GM12878 (cell line): ENCODE measurements around the gene MFNG. TPM values are rescaled to one million over a fixed set of nuclear protein-coding genes. Genes with fewer than 3 reads are reported as not detected.

Experiments
- ATAC-seq: fragments of 200-7000 bp; cut with Tn5 transposase; 3 replicates; pipeline ENCODE4 v1.9.1; 2020; ENCODE audit warnings: mild to moderate bottlenecking, moderate library complexity
- BruUV-seq: library from RNA; stranded (reverse); fragments of 400-500 nt; replicated peaks from 2 replicates; lab custom pipeline; 2021; lab: Mats Ljungman, UMichigan
- CTCF ChIA-PET: fragments of 300-600 bp; sonication (Branson Sonifier 250); formaldehyde crosslinking; extraction: SDS; loops from one replicate; lab custom pipeline; 2021; ENCODE audit warnings: inconsistent platforms; lab: Yijun Ruan, JAX
- POLR2A ChIA-PET: fragments of 350-600 bp; formaldehyde crosslinking; extraction: SDS; loops from one replicate; lab custom pipeline; 2021; ENCODE audit warnings: inconsistent platforms; lab: Charles Lee
- RAD21 ChIA-PET: fragments of 300-600 bp; sonication (Branson Sonifier 250); formaldehyde crosslinking; loops from one replicate; lab custom pipeline; 2023; ENCODE audit warnings: antibody characterized with exemption; ENCODE audit not compliant: unreplicated experiment; lab: Charles Lee
- SMC1A ChIA-PET: fragments of 300-600 bp; sonication (Branson Sonifier 250); formaldehyde crosslinking; loops from one replicate; lab custom pipeline; 2023; ENCODE audit not compliant: unreplicated experiment, uncharacterized antibody; lab: Charles Lee
- DNase-seq: peaks from one replicate; pipeline ENCODE4 v3.0.0-alpha.2; 2011; ENCODE audit warnings: low read depth, low spot score
- FAIRE-seq: peaks from 3 replicates; lab custom pipeline; 2011; peaks lifted over from hg19 to GRCh38; lab: Jason Lieb, UNC
- H2AFZ ChIP-seq: 2 replicates; pipeline ENCODE4 v1.6.0; 2011; ENCODE audit warnings: low read depth, low read length, control low read depth; ENCODE audit not compliant: control insufficient read depth
- H3K27ac ChIP-seq: 2 replicates; pipeline ENCODE4 v1.5.1; 2011; ENCODE audit warnings: control low read depth; ENCODE audit not compliant: control insufficient read depth, insufficient read depth
- H3K27me3 ChIP-seq, 2 experiments: replicated peaks in 1 of 2; 2 replicates each; pipeline versions ENCODE4 v1.6.0 to v1.6.1; 2011; ENCODE audit warnings: low read length in 1 of 2; ENCODE audit not compliant: control insufficient read depth in 2 of 2, insufficient read depth in 2 of 2
- H3K36me3 ChIP-seq, 2 experiments: 2 replicates each; pipeline ENCODE4 v1.5.1; 2011; ENCODE audit warnings: low read length in 1 of 2; ENCODE audit not compliant: control insufficient read depth in 2 of 2, insufficient read depth in 2 of 2
- H3K4me1 ChIP-seq: 2 replicates; pipeline ENCODE4 v1.6.1; 2011; ENCODE audit warnings: mild to moderate bottlenecking, low read length, moderate library complexity, mixed read lengths; ENCODE audit not compliant: control insufficient read depth, insufficient read depth
- H3K4me2 ChIP-seq: 2 replicates; pipeline ENCODE4 v1.6.0; 2011; ENCODE audit warnings: control low read depth; ENCODE audit not compliant: control insufficient read depth, insufficient read depth
- H3K4me3 ChIP-seq: fragments of 200-600 bp; sonication (generic); 2 replicates; pipeline ENCODE4 v1.5.1; 2016
- H3K79me2 ChIP-seq: 2 replicates; pipeline ENCODE4 v1.6.0; 2011; ENCODE audit warnings: low read length; ENCODE audit not compliant: control insufficient read depth, insufficient read depth
- H3K9ac ChIP-seq: 2 replicates; pipeline ENCODE4 v1.8.0; 2011; ENCODE audit warnings: low read length, control low read depth, mixed read lengths; ENCODE audit not compliant: control insufficient read depth, insufficient read depth
- H3K9me3 ChIP-seq: replicated peaks from 3 replicates; pipeline ENCODE4 v1.5.1; 2011; ENCODE audit warnings: mild to moderate bottlenecking, low read length; ENCODE audit not compliant: control insufficient read depth, insufficient read depth
- H4K20me1 ChIP-seq: 2 replicates; pipeline ENCODE4 v1.6.0; 2011; ENCODE audit not compliant: control insufficient read depth, insufficient read depth
- BHLHE40 ChIP-seq, 2 experiments: fragments of 450-650 bp in 1 of 2; IDR thresholded peaks; 2 replicates each; pipeline ENCODE4 v1.6.1; 2011 to 2017; ENCODE audit warnings: low read depth in 2 of 2, borderline replicate concordance in 1 of 2, improper control_type of control experiment in 1 of 2, low read length in 1 of 2, mild to moderate bottlenecking in 1 of 2
- IKZF2 ChIP-seq, 2 experiments: fragments of 450-650 bp; IDR thresholded peaks; 2 replicates each; pipeline ENCODE4 v1.6.1; 2017; ENCODE audit warnings: mild to moderate bottlenecking in 2 of 2, moderate library complexity in 2 of 2
- JUNB ChIP-seq: IDR thresholded peaks from 2 replicates; pipeline ENCODE4 v1.6.1; 2016; ENCODE audit warnings: antibody characterized with exemption, mild to moderate bottlenecking
- JUND ChIP-seq: IDR thresholded peaks from 2 replicates; pipeline ENCODE4 v1.6.1; 2012; ENCODE audit warnings: low read depth, mild to moderate bottlenecking, low read length, improper control_type of control experiment, moderate library complexity
- KLF5 ChIP-seq: fragments of 450-650 bp; IDR thresholded peaks from 2 replicates; pipeline ENCODE4 v1.6.1; 2014; ENCODE audit warnings: mild to moderate bottlenecking; ENCODE audit not compliant: partially characterized antibody
- NBN ChIP-seq: fragments of 450-650 bp; IDR thresholded peaks from 2 replicates; pipeline ENCODE4 v1.6.1; 2016
- POLR2AphosphoS5 ChIP-seq: IDR thresholded peaks from 2 replicates; pipeline ENCODE4 v1.6.1; 2011; ENCODE audit warnings: mild to moderate bottlenecking, low read length, inconsistent platforms
- RUNX3 ChIP-seq: IDR thresholded peaks from 2 replicates; pipeline ENCODE4 v1.6.1; 2012; ENCODE audit warnings: low read length, inconsistent platforms
- SUZ12 ChIP-seq: fragments of 200-600 bp; sonication (generic); IDR thresholded peaks from one replicate; pipeline ENCODE4 v1.6.1; 2018; ENCODE audit warnings: antibody characterized with exemption, mild to moderate bottlenecking; ENCODE audit not compliant: unreplicated experiment
- YY1 ChIP-seq: IDR thresholded peaks from 2 replicates; pipeline ENCODE4 v1.6.1; 2011; ENCODE audit warnings: low read depth, mild to moderate bottlenecking, low read length
- ZBTB40 ChIP-seq: fragments of 450-650 bp; IDR thresholded peaks from 2 replicates; pipeline ENCODE4 v1.6.1; 2016; ENCODE audit warnings: mild to moderate bottlenecking, moderate library complexity, borderline replicate concordance
- ZNF217 ChIP-seq: fragments of 450-650 bp; IDR thresholded peaks from 2 replicates; pipeline ENCODE4 v1.6.1; 2017; ENCODE audit warnings: antibody characterized with exemption, mild to moderate bottlenecking
- ZNF384 ChIP-seq: IDR thresholded peaks from 2 replicates; pipeline ENCODE4 v1.6.1; 2012; ENCODE audit warnings: low read depth, mild to moderate bottlenecking, low read length, improper control_type of control experiment, borderline replicate concordance
- WGBS: methylation state at CpG from one replicate; pipeline ENCODE4 v1.1.6; 2016; ENCODE audit warnings: low lambda C conversion rate; ENCODE audit not compliant: insufficient replicate concordance, insufficient coverage; ENCODE audit errors: missing lambda C conversion rate; 5-methylcytosine and 5-hydroxymethylcytosine counted together
- in situ Hi-C: fragments of 300-500 bp; cut with MboI; formaldehyde crosslinking; loops from 9 replicates; pipeline ENCODE4 v1.14.3; 2018; ENCODE audit warnings: mixed read lengths
- intact Hi-C: fragments of 100-400 bp; cut with micrococcal nuclease; formaldehyde crosslinking; loops from one replicate; pipeline ENCODE4 v1.14.2; 2022; ENCODE audit not compliant: unreplicated experiment
- polyA plus RNA-seq, 11 experiments: library from polyadenylated mRNA; depleted of rRNA in 4 of 11; unstranded in 6 of 11; stranded (reverse) in 5 of 11; fragments of >200 nt; fragmentation: Nextera tagmentation in 4 of 11; fragmentation: Illumina TruSeq in 1 of 11; extraction: Ambion mirVana in 4 of 11; extraction: Trizol in 1 of 11; gene quantifications; 1 replicate in 1 of 11; 2 replicates in 10 of 11; pipeline versions ENCODE4 v1.2.1 to v1.2.3, GENCODE V29; 2011 to 2016; ENCODE audit warnings: inconsistent platforms in 2 of 11, missing spikeins in 2 of 11, low read depth in 1 of 11
- total RNA-seq, 4 experiments: library from RNA; depleted of rRNA in 3 of 4; stranded (reverse); fragments of >200 nt in 3 of 4; fragmentation: Illumina TruSeq in 1 of 4; extraction: Trizol in 1 of 4; gene quantifications; 2 replicates each; pipeline versions ENCODE4 v1.2.1 to v1.2.3, GENCODE V29; 2013 to 2021
- TF ChIP-seq, protein P1 (sequence below): fragments of 450-650 bp; IDR thresholded peaks from 2 replicates; pipeline ENCODE4 v1.6.1; 2016; ENCODE audit warnings: mild to moderate bottlenecking
- TF ChIP-seq, protein P2 (sequence below): IDR thresholded peaks from 2 replicates; pipeline ENCODE4 v1.6.1; 2012; ENCODE audit warnings: low read length, inconsistent platforms

The MFNG gene
- total and polyA plus RNA-seq, 10 of the 15 experiments (the other 5 are each of a cell fraction or from before 2014, with no cell fraction given), result 11.5 to 117 (median 68.5) TPM

- ChIA-PET CTCF (interaction anchor here (0.8 to 1.6 kb wide), 4 partner anchors 10 to 113 kb away, joined by 3 to 4 read pairs (median 3); no protein-coding TSS in a partner anchor), SMC1A (interaction anchor here (1.2 kb wide), 1 partner anchor 59 kb away, joined by 3 read pairs; no protein-coding TSS in a partner anchor), RAD21 (interaction anchor here (0.8 to 1.1 kb wide), 2 partner anchors 57 to 61 kb away, joined by 3 read pairs; no protein-coding TSS in a partner anchor), POLR2A (interaction anchor here (0.6 to 0.7 kb wide), 2 partner anchors 14 to 70 kb away, joined by 3 read pairs; no protein-coding TSS in a partner anchor)
- Histone ChIP-seq H3K27me3 (no peaks in the 10 kb centered on the region; a peak in 1 of 4 replicates), H3K4me1 (no peaks in the 10 kb centered on the region; the same call in 1 of the 2 replicates), H3K36me3 (no peaks in the 10 kb centered on the region), H4K20me1 (no peaks in the 10 kb centered on the region), H3K4me3 (no peak overlapping the region), H3K4me2 (no peak overlapping the region), H3K79me2 (no peaks in the 10 kb centered on the region), H3K27ac (no peak overlapping the region), H2AFZ (peak overlapping the region; percentile 28), H3K9ac (no peak overlapping the region), H3K9me3 (no peaks in the 10 kb centered on the region)
- in situ Hi-C loops, result no loop called here
- ATAC-seq, result peak; percentile 54
- peak; percentile 36 for DNase-seq
- no peak for FAIRE-seq
- WGBS, result 36% methylated on average over 2 of the region's 2 CpGs
- intact Hi-C loops, result loop anchor here (10.0 kb wide), 2 partner anchors 335 to 405 kb away; no protein-coding TSS in a partner anchor
- no TSS peak for BruUV-seq
- TF ChIP-seq, protein P1, sequence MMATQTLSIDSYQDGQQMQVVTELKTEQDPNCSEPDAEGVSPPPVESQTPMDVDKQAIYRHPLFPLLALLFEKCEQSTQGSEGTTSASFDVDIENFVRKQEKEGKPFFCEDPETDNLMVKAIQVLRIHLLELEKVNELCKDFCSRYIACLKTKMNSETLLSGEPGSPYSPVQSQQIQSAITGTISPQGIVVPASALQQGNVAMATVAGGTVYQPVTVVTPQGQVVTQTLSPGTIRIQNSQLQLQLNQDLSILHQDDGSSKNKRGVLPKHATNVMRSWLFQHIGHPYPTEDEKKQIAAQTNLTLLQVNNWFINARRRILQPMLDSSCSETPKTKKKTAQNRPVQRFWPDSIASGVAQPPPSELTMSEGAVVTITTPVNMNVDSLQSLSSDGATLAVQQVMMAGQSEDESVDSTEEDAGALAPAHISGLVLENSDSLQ, result peak; percentile 44; the same call in 1 of the 2 replicates
- TF ChIP-seq SUZ12 (no peak), RUNX3 (0 out of 2 replicates have a peak, but pooled peaks have one; percentile 20), JUND (no peak), YY1 (peak; percentile 50; the same call in 1 of the 2 replicates), ZNF384 (no peak), IKZF2 (IDR thresholded peaks at IDR 0.05) (no peak), BHLHE40 (IDR thresholded peaks at IDR 0.05; ENCODE audit: borderline replicate concordance in 1 of 2, low read depth in 2 of 2, low read length in 1 of 2) (peak in 1 of 2 experiments; percentile 41; a peak in 1 of 4 replicates), JUNB (no peak), NBN (no peak), POLR2AphosphoS5 (no peak), ZNF217 (no peak), KLF5 (no peak), ZBTB40 (no peak)
- TF ChIP-seq, protein P2, sequence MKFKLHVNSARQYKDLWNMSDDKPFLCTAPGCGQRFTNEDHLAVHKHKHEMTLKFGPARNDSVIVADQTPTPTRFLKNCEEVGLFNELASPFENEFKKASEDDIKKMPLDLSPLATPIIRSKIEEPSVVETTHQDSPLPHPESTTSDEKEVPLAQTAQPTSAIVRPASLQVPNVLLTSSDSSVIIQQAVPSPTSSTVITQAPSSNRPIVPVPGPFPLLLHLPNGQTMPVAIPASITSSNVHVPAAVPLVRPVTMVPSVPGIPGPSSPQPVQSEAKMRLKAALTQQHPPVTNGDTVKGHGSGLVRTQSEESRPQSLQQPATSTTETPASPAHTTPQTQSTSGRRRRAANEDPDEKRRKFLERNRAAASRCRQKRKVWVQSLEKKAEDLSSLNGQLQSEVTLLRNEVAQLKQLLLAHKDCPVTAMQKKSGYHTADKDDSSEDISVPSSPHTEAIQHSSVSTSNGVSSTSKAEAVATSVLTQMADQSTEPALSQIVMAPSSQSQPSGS, result no peak
Measured at GRCh38 chr22:37529652-37530345, 43.6 kb upstream of the MFNG start.
